GM12891 (cell line): ENCODE data around the gene C11orf21.

Experiments used
- DNase-seq: peaks from one replicate; pipeline ENCODE4 v3.0.0; 2011; ENCODE audit warnings: low spot score; ENCODE audit not compliant: insufficient read length
- FAIRE-seq: peaks from 2 replicates; lab custom pipeline; 2011; peaks lifted over from hg19 to GRCh38; lab: Jason Lieb, UNC
- PAX5 ChIP-seq: IDR thresholded peaks from 2 replicates; pipeline ENCODE4 v1.6.1; 2011; ENCODE audit warnings: low read length, moderate library complexity, mild to moderate bottlenecking; ENCODE audit not compliant: insufficient read depth, severe bottlenecking
- POLR2A ChIP-seq: IDR thresholded peaks from 2 replicates; pipeline ENCODE4 v1.6.1; 2011; ENCODE audit warnings: low read depth, low read length, control low read depth
- POLR2AphosphoS5 ChIP-seq: IDR thresholded peaks from 2 replicates; pipeline ENCODE4 v1.6.1; 2011; ENCODE audit warnings: low read depth, low read length, control low read depth
- POU2F2 ChIP-seq: IDR thresholded peaks from 2 replicates; pipeline ENCODE4 v1.6.1; 2011; ENCODE audit warnings: low read depth, mild to moderate bottlenecking, control low read depth, low read length, moderate library complexity
- SPI1 ChIP-seq: IDR thresholded peaks from 2 replicates; pipeline ENCODE4 v1.6.1; 2011; ENCODE audit warnings: low read depth, low read length, control low read depth
- TAF1 ChIP-seq: IDR thresholded peaks from 2 replicates; pipeline ENCODE4 v1.6.1; 2011; ENCODE audit warnings: low read depth, low read length, control low read depth

The C11orf21 gene

DNA sequence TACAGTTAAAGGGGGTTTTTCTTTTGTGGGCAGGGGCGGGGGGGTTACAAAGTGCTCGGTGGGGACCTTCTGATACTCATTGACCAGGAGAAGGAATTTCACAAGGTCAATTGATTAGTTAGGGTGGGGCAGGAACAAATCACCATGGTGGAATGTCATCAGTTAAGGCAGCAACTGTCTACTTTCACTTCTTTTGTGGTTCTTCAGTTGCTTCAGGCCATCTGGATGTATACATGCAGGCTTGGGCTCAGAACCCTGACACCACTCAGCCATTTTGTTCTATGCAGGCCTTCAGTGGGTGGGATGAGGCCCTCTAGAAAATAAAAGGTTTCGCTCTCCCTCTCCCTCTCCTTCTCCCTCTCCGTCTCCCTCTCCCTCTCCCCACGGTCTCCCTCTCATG is 29.7 kb upstream of the C11orf21 start:
- DNase-seq (no peak), FAIRE-seq (no peak)
- TF ChIP-seq POU2F2 (no peak), SPI1 (no peak), TAF1 (no peak), POLR2A (no peak), PAX5 (no peak)

GRCh38 chr11:2330696-2331095 is 29.0 kb upstream of the C11orf21 start:
- no peak for FAIRE-seq

GRCh38 chr11:2329551-2329950 is 27.8 kb upstream of the C11orf21 start:
- no peak for TF ChIP-seq SPI1
- TF ChIP-seq POLR2A, result no peak
- TF ChIP-seq TAF1, result no peak
- no peak for TF ChIP-seq POU2F2
- TF ChIP-seq PAX5, result no peak
- TF ChIP-seq POLR2AphosphoS5, result no peak
- no peak for FAIRE-seq
- DNase-seq, result no peak

More at GRCh38 chr11:2330696-2331095, 29.0 kb upstream of the C11orf21 start:
- TF ChIP-seq TAF1, result no peak
- TF ChIP-seq POLR2A, result no peak
- TF ChIP-seq SPI1, result no peak
- no peak for TF ChIP-seq POU2F2
- no peak for TF ChIP-seq POLR2AphosphoS5
- no peak for TF ChIP-seq PAX5
- no peak for DNase-seq

DNA sequence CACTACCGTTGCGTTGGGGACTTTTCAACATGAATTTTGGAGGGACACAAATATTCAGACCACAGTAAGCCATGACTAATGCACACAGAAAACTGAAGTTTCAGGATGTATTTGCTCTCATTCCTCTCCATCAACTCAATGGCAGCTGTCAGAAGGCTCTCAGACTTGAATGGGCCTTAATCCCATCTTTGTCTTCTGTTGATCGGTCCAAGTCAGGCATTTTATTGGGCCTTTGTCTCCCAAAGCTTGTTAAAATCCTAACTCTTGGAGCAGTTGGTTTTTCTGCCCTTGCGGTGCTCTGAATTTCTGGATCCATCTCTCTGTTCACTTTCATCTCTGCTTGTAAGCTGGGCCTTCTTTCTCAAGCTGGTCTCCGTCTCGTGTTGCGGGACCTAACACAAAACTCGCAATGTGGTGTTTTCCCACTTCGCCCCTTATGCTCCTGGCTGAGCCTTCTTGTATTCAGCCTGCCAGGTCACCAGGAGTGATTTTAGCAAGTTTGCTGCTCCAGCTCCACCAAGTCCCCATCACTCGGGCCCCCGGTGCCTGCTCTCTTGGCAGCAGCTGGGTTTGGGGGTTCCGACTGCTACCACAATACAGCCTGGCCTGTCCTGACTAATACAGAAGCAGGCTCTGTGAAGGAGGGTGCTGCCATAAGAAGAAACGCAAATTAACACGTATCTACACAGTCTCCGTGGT is 27.1 kb upstream of the C11orf21 start:
- DNase-seq (no peak), FAIRE-seq (no peak)
- TF ChIP-seq PAX5 (no peak), POU2F2 (no peak), SPI1 (no peak), TAF1 (no peak), POLR2AphosphoS5 (no peak), POLR2A (no peak)

- FAIRE-seq (no peak), DNase-seq (no peak)
- TF ChIP-seq POLR2A, result no peak
- TF ChIP-seq POU2F2, result no peak
- TF ChIP-seq PAX5, result no peak
- no peak for TF ChIP-seq SPI1
- TF ChIP-seq TAF1, result no peak
- TF ChIP-seq POLR2AphosphoS5, result no peak
Measured at GRCh38 chr11:2328021-2328420, 26.3 kb upstream of the C11orf21 start.

DNA sequence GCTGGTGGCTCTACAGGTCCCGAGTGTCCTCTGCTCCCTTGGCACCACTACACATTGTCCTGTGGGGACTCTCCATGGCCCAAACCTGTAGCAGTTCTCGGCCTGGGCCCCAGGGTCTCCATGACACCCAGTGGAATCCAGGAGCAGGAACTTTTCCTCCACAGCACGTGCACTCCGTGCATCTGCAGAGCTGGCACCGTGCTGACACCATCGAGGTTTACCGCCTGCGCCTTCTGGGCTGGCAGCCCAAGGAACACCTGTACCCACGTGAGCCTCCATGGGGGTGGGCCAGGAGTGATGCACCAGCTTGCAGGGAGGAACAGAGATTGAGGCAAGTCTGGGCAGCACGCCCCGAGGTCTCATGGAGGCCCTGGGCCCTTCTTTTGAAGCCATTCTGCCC is 25.3 kb upstream of the C11orf21 start:
- FAIRE-seq (no peak), DNase-seq (no peak)
- no peak for TF ChIP-seq POU2F2
- no peak for TF ChIP-seq PAX5
- TF ChIP-seq TAF1, result no peak
- no peak for TF ChIP-seq POLR2AphosphoS5
- TF ChIP-seq SPI1, result no peak
- no peak for TF ChIP-seq POLR2A

DNA sequence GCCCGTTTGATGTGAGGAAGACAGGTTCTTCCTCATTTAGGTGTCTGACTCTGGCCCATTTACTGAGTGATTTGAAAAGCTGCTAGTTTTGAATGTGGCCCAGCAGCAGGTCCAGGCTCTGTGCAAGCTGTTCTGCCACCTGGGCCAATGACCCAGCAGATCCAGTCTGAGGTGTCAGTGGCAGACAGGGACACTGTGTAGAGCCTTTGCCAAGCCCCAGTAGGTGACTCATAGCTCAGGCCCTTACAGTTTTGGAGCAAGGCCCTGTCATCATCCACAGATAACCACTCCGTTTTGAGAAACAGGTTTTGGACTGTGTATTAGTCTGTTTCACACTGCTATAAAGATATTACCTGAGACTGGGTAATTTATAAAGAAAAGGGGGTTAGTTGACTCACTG is 24.0 kb upstream of the C11orf21 start:
- DNase-seq (no peak), FAIRE-seq (no peak)
- TF ChIP-seq POLR2AphosphoS5 (no peak), SPI1 (no peak), TAF1 (no peak), POLR2A (no peak), POU2F2 (no peak)

GRCh38 chr11:2325123-2325522 is 23.4 kb upstream of the C11orf21 start:
- no peak for FAIRE-seq
- TF ChIP-seq POLR2A, result no peak
- TF ChIP-seq TAF1, result no peak
- no peak for TF ChIP-seq PAX5
- no peak for TF ChIP-seq POLR2AphosphoS5
- no peak for TF ChIP-seq POU2F2
- no peak for TF ChIP-seq SPI1
- no peak for DNase-seq

DNA sequence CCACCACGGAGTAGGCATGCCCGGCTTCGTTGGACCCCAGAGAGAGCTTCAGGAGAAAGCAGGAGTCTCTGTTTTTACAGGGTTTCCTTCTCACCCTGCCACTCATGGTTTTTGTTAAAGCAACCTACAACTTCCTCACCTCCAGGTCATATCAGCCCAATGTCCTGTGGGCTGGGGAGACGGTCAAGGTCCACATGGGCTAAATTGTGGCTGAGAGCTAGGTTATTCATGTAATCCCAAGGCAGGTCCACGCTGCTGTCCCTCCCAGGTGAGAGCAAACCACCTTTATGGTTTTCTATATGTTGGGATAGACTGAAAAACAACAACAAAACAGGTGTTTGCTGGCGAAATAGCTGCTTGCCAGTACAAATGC is 19.6 kb upstream of the C11orf21 start:
- no peak for TF ChIP-seq TAF1
- no peak for TF ChIP-seq POLR2AphosphoS5
- no peak for TF ChIP-seq SPI1
- no peak for TF ChIP-seq POLR2A
- no peak for TF ChIP-seq PAX5
- no peak for TF ChIP-seq POU2F2
- no peak for DNase-seq
- FAIRE-seq, result no peak
